Testis (tissue), 2 donors: ENCODE measurements around the gene PLA2G5.

Experiments used
- CTCF ChIP-seq, 3 experiments: fragments of 450-650 bp in 2 of 3; fragments of 200-600 bp in 1 of 3; sonication (generic) in 1 of 3; IDR thresholded peaks; one replicate each; pipeline ENCODE4 v1.5.1; 2016 to 2019; ENCODE audit warnings: antibody characterized with exemption in 3 of 3, mild to moderate bottlenecking in 2 of 3, moderate library complexity in 1 of 3
- POLR2A ChIP-seq: fragments of 450-650 bp; IDR thresholded peaks from one replicate; pipeline ENCODE4 v1.6.1; 2017; ENCODE audit warnings: antibody characterized with exemption, mild to moderate bottlenecking, moderate library complexity

GRCh38 chr1:20035114-20035513 is 34.9 kb upstream of the PLA2G5 start:
- TF ChIP-seq CTCF (IDR thresholded peaks at IDR 0.05) (no peak), POLR2A (no peak)
